Smooth muscle cell (in vitro differentiated cells): ENCODE results near the gene FRMD3. TPM values are rescaled to one million over a fixed set of nuclear protein-coding genes. Genes with fewer than 3 reads are reported as not detected.

Source experiments
- DNase-seq: peaks from one replicate; lab custom pipeline; 2025; ENCODE audit not compliant: unreplicated experiment; lab: John Stamatoyannopoulos, UW
- H2AFZ ChIP-seq: fragments of 200-600 bp; sonication (generic); 2 replicates; pipeline ENCODE4 v1.6.0; 2016; ENCODE audit warnings: antibody characterized with exemption, low read depth, mild to moderate bottlenecking
- H3F3A ChIP-seq: fragments of 200-600 bp; sonication (generic); 2 replicates; pipeline ENCODE4 v1.6.0; 2017; ENCODE audit warnings: antibody characterized with exemption, low read depth
- H3K27ac ChIP-seq: fragments of 200-600 bp; sonication (generic); 2 replicates; pipeline ENCODE4 v1.5.1; 2016; ENCODE audit warnings: low read depth, mild to moderate bottlenecking
- H3K27me3 ChIP-seq: fragments of 200-600 bp; sonication (generic); 2 replicates; pipeline ENCODE4 v1.6.1; 2016; ENCODE audit warnings: low read depth, mild to moderate bottlenecking
- H3K36me3 ChIP-seq: fragments of 200-600 bp; sonication (generic); 2 replicates; pipeline ENCODE4 v1.5.1; 2016; ENCODE audit warnings: low read depth
- H3K4me1 ChIP-seq: fragments of 200-600 bp; sonication (generic); 2 replicates; pipeline ENCODE4 v1.5.1; 2016; ENCODE audit warnings: low read depth
- H3K4me2 ChIP-seq: fragments of 200-600 bp; sonication (generic); 2 replicates; pipeline ENCODE4 v1.6.0; 2016; ENCODE audit warnings: mild to moderate bottlenecking
- H3K4me3 ChIP-seq: fragments of 200-600 bp; sonication (generic); 2 replicates; pipeline ENCODE4 v1.5.1; 2016; ENCODE audit warnings: mild to moderate bottlenecking
- H3K79me2 ChIP-seq: fragments of 200-600 bp; sonication (generic); 2 replicates; pipeline ENCODE4 v1.6.0; 2016; ENCODE audit warnings: low read depth, mild to moderate bottlenecking
- H3K9ac ChIP-seq: fragments of 200-600 bp; sonication (generic); 2 replicates; pipeline ENCODE4 v1.6.0; 2016; ENCODE audit warnings: low read depth
- H3K9me3 ChIP-seq: fragments of 200-600 bp; sonication (generic); replicated peaks from 2 replicates; pipeline ENCODE4 v1.5.1; 2016; ENCODE audit warnings: low read depth
- H4K20me1 ChIP-seq: fragments of 200-600 bp; sonication (generic); 2 replicates; pipeline ENCODE4 v1.6.0; 2016; ENCODE audit warnings: low read depth
- WGBS: methylation state at CpG from one replicate; pipeline ENCODE4 v1.1.7; 2016; ENCODE audit warnings: low lambda C conversion rate; 5-methylcytosine and 5-hydroxymethylcytosine counted together
- polyA plus RNA-seq: library from polyadenylated mRNA; unstranded; fragments of >200 nt; fragmentation: Nextera tagmentation; extraction: Ambion mirVana; gene quantifications from 2 replicates; pipeline ENCODE4 v1.2.1, GENCODE V29; 2016
- total RNA-seq: library from RNA; depleted of rRNA; stranded (reverse); fragments of >200 nt; gene quantifications from 2 replicates; pipeline ENCODE4 v1.2.3, GENCODE V29; 2014
- TF ChIP-seq, protein P1 (sequence below): fragments of 200-600 bp; sonication (generic); IDR thresholded peaks from 2 replicates; pipeline ENCODE4 v1.5.1; 2017; ENCODE audit warnings: borderline replicate concordance, mild to moderate bottlenecking, antibody characterized with exemption; ENCODE audit not compliant: insufficient read depth, poor library complexity, severe bottlenecking

FRMD3 gene
- total and polyA plus RNA-seq, 2 experiments from 2014 or later: 0.72 to 2.8 TPM

DNA sequence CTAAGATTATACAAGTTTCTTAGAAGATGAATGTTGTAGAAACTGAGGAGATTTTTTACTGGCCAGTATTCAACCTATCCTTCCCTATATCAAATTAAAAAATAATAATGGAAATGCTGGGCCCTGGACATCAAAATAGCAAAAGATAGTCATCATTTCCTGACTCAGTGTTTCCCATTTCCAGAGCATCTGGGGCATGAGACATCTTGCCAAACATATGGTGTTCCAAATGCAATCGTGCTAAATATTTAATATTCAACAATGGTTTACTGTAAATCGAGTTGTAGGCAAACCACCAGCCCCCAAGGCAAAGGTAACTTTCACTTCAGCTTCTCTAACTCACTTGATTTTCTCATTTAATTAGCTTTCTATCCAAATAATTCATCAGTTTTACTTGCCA, 152.9 kb downstream of the FRMD3 start:
- H4K20me1 ChIP-seq: no peaks in the 10 kb centered on the region
- DNase-seq: no peak
- H3F3A ChIP-seq: no peaks in the 10 kb centered on the region
- H3K4me1 ChIP-seq: no peaks in the 10 kb centered on the region
- H3K9me3 ChIP-seq: no peaks in the 10 kb centered on the region
- H3K79me2 ChIP-seq: no peaks in the 10 kb centered on the region
- H3K9ac ChIP-seq: no peak overlapping the region
- 81% methylated on average over 2 of the region's 2 CpGs for WGBS
- H3K27me3 ChIP-seq: no peaks in the 10 kb centered on the region
- no peaks in the 10 kb centered on the region for H3K36me3 ChIP-seq
- no peak overlapping the region for H3K4me2 ChIP-seq
- H3K4me3 ChIP-seq: no peak overlapping the region
- no peak overlapping the region for H3K27ac ChIP-seq
- TF ChIP-seq, protein P1, sequence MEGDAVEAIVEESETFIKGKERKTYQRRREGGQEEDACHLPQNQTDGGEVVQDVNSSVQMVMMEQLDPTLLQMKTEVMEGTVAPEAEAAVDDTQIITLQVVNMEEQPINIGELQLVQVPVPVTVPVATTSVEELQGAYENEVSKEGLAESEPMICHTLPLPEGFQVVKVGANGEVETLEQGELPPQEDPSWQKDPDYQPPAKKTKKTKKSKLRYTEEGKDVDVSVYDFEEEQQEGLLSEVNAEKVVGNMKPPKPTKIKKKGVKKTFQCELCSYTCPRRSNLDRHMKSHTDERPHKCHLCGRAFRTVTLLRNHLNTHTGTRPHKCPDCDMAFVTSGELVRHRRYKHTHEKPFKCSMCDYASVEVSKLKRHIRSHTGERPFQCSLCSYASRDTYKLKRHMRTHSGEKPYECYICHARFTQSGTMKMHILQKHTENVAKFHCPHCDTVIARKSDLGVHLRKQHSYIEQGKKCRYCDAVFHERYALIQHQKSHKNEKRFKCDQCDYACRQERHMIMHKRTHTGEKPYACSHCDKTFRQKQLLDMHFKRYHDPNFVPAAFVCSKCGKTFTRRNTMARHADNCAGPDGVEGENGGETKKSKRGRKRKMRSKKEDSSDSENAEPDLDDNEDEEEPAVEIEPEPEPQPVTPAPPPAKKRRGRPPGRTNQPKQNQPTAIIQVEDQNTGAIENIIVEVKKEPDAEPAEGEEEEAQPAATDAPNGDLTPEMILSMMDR: no peak
- no peak overlapping the region for H2AFZ ChIP-seq

DNA sequence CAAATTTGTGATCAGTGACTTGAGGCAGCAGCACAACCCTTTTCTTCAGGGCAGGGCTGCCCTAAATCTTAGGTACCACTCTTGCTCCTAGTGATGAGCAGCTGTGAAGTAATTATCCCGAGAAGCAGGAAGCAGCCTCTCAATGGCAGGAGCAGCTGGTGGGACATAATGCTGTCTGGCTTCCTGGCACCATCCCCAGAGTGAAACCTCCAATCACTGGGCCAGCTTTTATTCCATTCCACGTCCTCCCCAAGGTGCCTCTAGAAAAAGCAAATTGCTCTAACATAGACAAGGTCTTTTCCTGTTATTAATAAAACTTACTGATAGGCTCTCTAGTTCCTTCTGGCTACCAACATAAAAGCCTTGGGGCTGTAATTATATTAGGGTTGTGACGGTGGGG, 154.0 kb downstream of the FRMD3 start:
- Histone ChIP-seq H3K27ac (no peak overlapping the region), H3K9ac (no peak overlapping the region), H3K36me3 (no peaks in the 10 kb centered on the region), H3K4me1 (no peaks in the 10 kb centered on the region), H3K4me2 (no peak overlapping the region), H3F3A (no peaks in the 10 kb centered on the region), H3K27me3 (no peaks in the 10 kb centered on the region), H3K9me3 (no peaks in the 10 kb centered on the region), H2AFZ (no peak overlapping the region), H3K4me3 (no peak overlapping the region), H3K79me2 (no peaks in the 10 kb centered on the region), H4K20me1 (no peaks in the 10 kb centered on the region)
- WGBS: 80% methylated on average over 3 of the region's 3 CpGs
- TF ChIP-seq, protein P1: no peak
- no peak for DNase-seq

GRCh38 chr9:83383034-83383433, 155.2 kb downstream of the FRMD3 start:
- no peaks in the 10 kb centered on the region for H4K20me1 ChIP-seq
- no peaks in the 10 kb centered on the region for H3F3A ChIP-seq
- no peaks in the 10 kb centered on the region for H3K27me3 ChIP-seq
- 86% methylated on average over 2 of the region's 2 CpGs for WGBS
- H3K79me2 ChIP-seq: no peaks in the 10 kb centered on the region
- no peak overlapping the region for H3K4me3 ChIP-seq
- H3K27ac ChIP-seq: no peak overlapping the region
- H3K9ac ChIP-seq: no peak overlapping the region
- no peaks in the 10 kb centered on the region for H3K36me3 ChIP-seq
- H2AFZ ChIP-seq: no peak overlapping the region
- TF ChIP-seq, protein P1: no peak
- no peak overlapping the region for H3K4me2 ChIP-seq
- no peaks in the 10 kb centered on the region for H3K4me1 ChIP-seq
- no peaks in the 10 kb centered on the region for H3K9me3 ChIP-seq
- no peak for DNase-seq

GRCh38 chr9:83382421-83382820, 155.8 kb downstream of the FRMD3 start:
- H3K9ac ChIP-seq: no peak overlapping the region
- DNase-seq: no peak
- TF ChIP-seq, protein P1: no peak

More at GRCh38 chr9:83382421-83382820, 155.8 kb downstream of the FRMD3 start:
- Histone ChIP-seq H3K27ac (no peak overlapping the region), H3K9me3 (no peaks in the 10 kb centered on the region), H3K79me2 (no peaks in the 10 kb centered on the region), H4K20me1 (no peaks in the 10 kb centered on the region), H3K27me3 (no peaks in the 10 kb centered on the region), H3K36me3 (no peaks in the 10 kb centered on the region), H3K4me3 (no peak overlapping the region), H3K4me2 (no peak overlapping the region), H3K4me1 (no peaks in the 10 kb centered on the region), H3F3A (no peaks in the 10 kb centered on the region), H2AFZ (no peak overlapping the region)
